HepG2 (cell line): ENCODE measurements around the gene MGAT5. TPM values are rescaled to one million over a fixed set of nuclear protein-coding genes. Genes with fewer than 3 reads are reported as not detected.

Experiments used
- BHLHE40 ChIP-seq: IDR thresholded peaks from 2 replicates; pipeline ENCODE4 v1.6.1; 2011; ENCODE audit warnings: low read length, improper control_type of control experiment
- CEBPG ChIP-seq: IDR thresholded peaks from 2 replicates; pipeline ENCODE4 v1.6.1; 2016
- FOXC1 ChIP-seq: sonication (generic); formaldehyde crosslinking; IDR thresholded peaks from 2 replicates; pipeline ENCODE4 v1.8.0; 2022; ENCODE audit warnings: mild to moderate bottlenecking, missing genetic modification reagents, borderline replicate concordance
- HNRNPL ChIP-seq: fragments of 200-400 bp; formaldehyde crosslinking; IDR thresholded peaks from 2 replicates; pipeline ENCODE4 v1.6.1; 2017; ENCODE audit warnings: mild to moderate bottlenecking, low read depth, low read length
- HNRNPLL ChIP-seq: fragments of 200-400 bp; formaldehyde crosslinking; IDR thresholded peaks from 2 replicates; pipeline ENCODE4 v1.6.1; 2017; ENCODE audit warnings: mild to moderate bottlenecking, low read depth, low read length; ENCODE audit not compliant: poor library complexity, severe bottlenecking
- KMT2A ChIP-seq: sonication (generic); formaldehyde crosslinking; IDR thresholded peaks from 2 replicates; pipeline ENCODE4 v1.4.0; 2020; ENCODE audit warnings: missing genetic modification reagents
- MYNN ChIP-seq: sonication (generic); formaldehyde crosslinking; IDR thresholded peaks from 2 replicates; pipeline ENCODE4 v1.4.0; 2020; ENCODE audit warnings: mild to moderate bottlenecking, low read depth, missing genetic modification reagents
- NFE2L2 ChIP-seq: fragments of 150-350 bp; IDR thresholded peaks from 2 replicates; pipeline ENCODE4 v1.6.1; 2014; ENCODE audit warnings: low read length
- NFIC ChIP-seq: IDR thresholded peaks from 2 replicates; pipeline ENCODE4 v1.6.1; 2012; ENCODE audit warnings: mild to moderate bottlenecking, low read length, inconsistent platforms
- PBX2 ChIP-seq: IDR thresholded peaks from 2 replicates; pipeline ENCODE4 v1.6.1; 2016; ENCODE audit warnings: control low read depth
- PLSCR1 ChIP-seq: sonication (generic); formaldehyde crosslinking; IDR thresholded peaks from 2 replicates; pipeline ENCODE4 v1.5.0; 2020; ENCODE audit warnings: missing genetic modification reagents, mild to moderate bottlenecking, borderline replicate concordance
- POGZ ChIP-seq: sonication (generic); formaldehyde crosslinking; IDR thresholded peaks from 2 replicates; pipeline ENCODE4 v1.4.0; 2020; ENCODE audit warnings: mild to moderate bottlenecking, missing genetic modification reagents
- RBM39 ChIP-seq: fragments of 200-400 bp; formaldehyde crosslinking; IDR thresholded peaks from one replicate; pipeline ENCODE4 v1.6.1; 2018; ENCODE audit warnings: antibody characterized with exemption, mild to moderate bottlenecking, low read depth, low read length; ENCODE audit not compliant: poor library complexity, severe bottlenecking
- RORA ChIP-seq: sonication (generic); formaldehyde crosslinking; IDR thresholded peaks from 2 replicates; pipeline ENCODE4 v1.5.0; 2020; ENCODE audit warnings: mild to moderate bottlenecking, missing genetic modification reagents, moderate library complexity
- SATB2 ChIP-seq: sonication (generic); formaldehyde crosslinking; IDR thresholded peaks from 2 replicates; pipeline ENCODE4 v1.5.0; 2020; ENCODE audit warnings: missing genetic modification reagents
- SMARCC2 ChIP-seq: fragments of 450-650 bp; IDR thresholded peaks from 2 replicates; pipeline ENCODE4 v1.6.1; 2017; ENCODE audit warnings: antibody characterized with exemption, mild to moderate bottlenecking
- SNAPC5 ChIP-seq: sonication (generic); formaldehyde crosslinking; IDR thresholded peaks from 2 replicates; pipeline ENCODE4 v1.8.1; 2023; ENCODE audit warnings: mild to moderate bottlenecking, missing genetic modification reagents, borderline replicate concordance
- SOX6 ChIP-seq, 2 experiments: fragments of 450-650 bp in 1 of 2; sonication (generic) in 1 of 2; formaldehyde crosslinking in 1 of 2; IDR thresholded peaks; 2 replicates each; pipeline versions ENCODE4 v1.4.0 to v1.6.1; 2017 to 2020; ENCODE audit warnings: antibody characterized with exemption in 1 of 2, mild to moderate bottlenecking in 1 of 2, missing genetic modification reagents in 1 of 2
- ZBTB3 ChIP-seq: sonication (generic); formaldehyde crosslinking; IDR thresholded peaks from 2 replicates; pipeline ENCODE4 v1.4.0; 2020; ENCODE audit warnings: low read depth, mild to moderate bottlenecking, moderate library complexity, missing genetic modification reagents, borderline replicate concordance
- ZNF232 ChIP-seq: sonication (generic); formaldehyde crosslinking; IDR thresholded peaks from 2 replicates; pipeline ENCODE4 v1.4.0; 2020; ENCODE audit warnings: missing genetic modification reagents, borderline replicate concordance
- ZNF280B ChIP-seq: sonication (generic); formaldehyde crosslinking; IDR thresholded peaks from 2 replicates; pipeline ENCODE4 v1.5.0; 2020; ENCODE audit warnings: missing genetic modification reagents, mild to moderate bottlenecking, borderline replicate concordance
- ZNF816 ChIP-seq: sonication (generic); formaldehyde crosslinking; IDR thresholded peaks from 2 replicates; pipeline ENCODE4 v1.8.0; 2022; ENCODE audit warnings: missing genetic modification reagents, mild to moderate bottlenecking, borderline replicate concordance
- ZXDC ChIP-seq: sonication (generic); formaldehyde crosslinking; IDR thresholded peaks from 2 replicates; pipeline ENCODE4 v1.5.0; 2020; ENCODE audit warnings: mild to moderate bottlenecking, missing genetic modification reagents
- polyA plus RNA-seq, 8 experiments: library from polyadenylated mRNA; depleted of rRNA in 3 of 8; stranded (reverse) in 7 of 8; unstranded in 1 of 8; fragments of >200 nt; fragmentation: Illumina TruSeq in 4 of 8; extraction: Trizol in 4 of 8; gene quantifications; 2 replicates each; pipeline versions ENCODE4 v1.2.1 to v1.2.3, GENCODE V29; 2011 to 2016; ENCODE audit warnings: low read depth in 4 of 8, missing spikeins in 1 of 8, mixed read lengths in 1 of 8; ENCODE audit not compliant: insufficient read depth in 1 of 8
- total RNA-seq, 5 experiments: library from RNA; depleted of rRNA; stranded (reverse); fragments of >200 nt; fragmentation: Illumina TruSeq; extraction: Trizol; gene quantifications; 2 replicates each; pipeline ENCODE4 v1.2.3, GENCODE V29; 2016; ENCODE audit warnings: low read depth in 1 of 5

MGAT5 gene
- total and polyA plus RNA-seq, 2 of the 13 experiments (the other 11 are each of a cell fraction or from before 2014, with no cell fraction given): 33.1 to 60.2 TPM

GRCh38 chr2:134411828-134412638, 158.2 kb downstream of the MGAT5 start (continued):
- TF ChIP-seq ZNF280B (CRISPR knock-in tag) (no peak), BHLHE40 (peak; percentile 51), ZNF232 (CRISPR knock-in tag) (peak; percentile 85; the same call in 1 of the 2 replicates), ZBTB3 (peak; percentile 56; the same call in 1 of the 2 replicates), HNRNPLL (no peak), HNRNPL (0 out of 2 replicates have a peak, but pooled peaks have one; percentile 50), POGZ (CRISPR knock-in tag) (peak; percentile 79), RORA (no peak), SNAPC5 (CRISPR knock-in tag) (no peak), SMARCC2 (no peak), PLSCR1 (CRISPR knock-in tag) (no peak), MYNN (CRISPR knock-in tag) (no peak), PBX2 (CRISPR knock-in tag) (no peak; the same call in 1 of the 2 replicates), RBM39 (peak; percentile 63), ZNF816 (CRISPR knock-in tag) (no peak), NFE2L2 (peak; percentile 27; the same call in 1 of the 2 replicates), ZXDC (no peak), SATB2 (CRISPR knock-in tag) (no peak), KMT2A (CRISPR knock-in tag) (0 out of 2 replicates have a peak, but pooled peaks have one; percentile 28), CEBPG (peak; percentile 93), FOXC1 (CRISPR knock-in tag) (no peak; the same call in 1 of the 2 replicates), NFIC (peak; percentile 96), SOX6 (IDR thresholded peaks at IDR 0.05) (no peak), SOX6 (CRISPR knock-in tag; IDR thresholded peaks at IDR 0.05) (peak; percentile 97)
